ENCODE results near the gene NFKBIL1.

GRCh38 chr6:31579546-31580437, 32.4 kb downstream of the NFKBIL1 start:
- no peak for TF ChIP-seq YY1 (IDR thresholded peaks at IDR 0.05; ENCODE audit: insufficient read depth, insufficient read length)
- TF ChIP-seq ZNF274 (IDR thresholded peaks at IDR 0.05; ENCODE audit: low read depth, low read length), result no peak
